NT2/D1 (cell line): Measurements from ENCODE around the gene ZNF511.

Source experiments
- DNase-seq: peaks from one replicate; pipeline ENCODE4 v3.0.0-alpha.2; 2011; ENCODE audit warnings: low read depth, low spot score
- H3K27me3 ChIP-seq: 2 replicates; pipeline ENCODE4 v1.6.0; 2011; ENCODE audit warnings: mild to moderate bottlenecking; ENCODE audit not compliant: insufficient read length, insufficient read depth
- H3K36me3 ChIP-seq: 2 replicates; pipeline ENCODE4 v1.6.1; 2011; ENCODE audit warnings: mild to moderate bottlenecking, low read length, mixed read lengths; ENCODE audit not compliant: insufficient read depth, insufficient read length
- H3K4me1 ChIP-seq: 2 replicates; pipeline ENCODE4 v1.5.1; 2011; ENCODE audit not compliant: insufficient read depth, insufficient read length
- H3K4me3 ChIP-seq: 2 replicates; pipeline ENCODE4 v1.5.1; 2011; ENCODE audit warnings: low read depth; ENCODE audit not compliant: insufficient read length
- H3K9ac ChIP-seq: 2 replicates; pipeline ENCODE4 v1.6.0; 2011; ENCODE audit warnings: low read depth; ENCODE audit not compliant: insufficient read length
- H3K9me3 ChIP-seq: 2 replicates; pipeline ENCODE4 v1.5.1; 2011; ENCODE audit warnings: mild to moderate bottlenecking, low read length; ENCODE audit not compliant: insufficient read depth
- SUZ12 ChIP-seq: IDR thresholded peaks from 2 replicates; pipeline ENCODE4 v1.6.1; 2011; ENCODE audit not compliant: insufficient read length, insufficient read depth; ENCODE audit errors: extremely low read depth
- YY1 ChIP-seq: IDR thresholded peaks from 2 replicates; pipeline ENCODE4 v1.6.1; 2011; ENCODE audit not compliant: insufficient read length, insufficient read depth
- ZNF274 ChIP-seq: IDR thresholded peaks from 2 replicates; pipeline ENCODE4 v1.6.1; 2011; ENCODE audit warnings: mild to moderate bottlenecking, low read depth, low read length

ZNF511 gene

GRCh38 chr10:133289761-133290160 is 19.0 kb upstream of the ZNF511 start:
- Histone ChIP-seq H3K4me3 (no peak overlapping the region), H3K36me3 (peaks cover 79% of the 10 kb centered on the region), H3K9me3 (no peaks in the 10 kb centered on the region), H3K27me3 (no peaks in the 10 kb centered on the region), H3K9ac (no peak overlapping the region), H3K4me1 (no peaks in the 10 kb centered on the region)
- no peak for DNase-seq
- no peak for TF ChIP-seq SUZ12
- TF ChIP-seq YY1: no peak
- TF ChIP-seq ZNF274: no peak

GRCh38 chr10:133292919-133293809 is 15.6 kb upstream of the ZNF511 start:
- no peak overlapping the region for H3K9ac ChIP-seq
- H3K4me1 ChIP-seq: no peaks in the 10 kb centered on the region
- peaks cover 81% of the 10 kb centered on the region for H3K36me3 ChIP-seq
- no peak for TF ChIP-seq SUZ12
- no peak for TF ChIP-seq YY1
- TF ChIP-seq ZNF274: no peak
- H3K27me3 ChIP-seq: no peaks in the 10 kb centered on the region
- H3K9me3 ChIP-seq: no peaks in the 10 kb centered on the region
- no peak for DNase-seq
- no peak overlapping the region for H3K4me3 ChIP-seq

- no peaks in the 10 kb centered on the region for H3K9me3 ChIP-seq
- H3K4me3 ChIP-seq: no peak overlapping the region
- no peaks in the 10 kb centered on the region for H3K4me1 ChIP-seq
- no peak for DNase-seq
- H3K36me3 ChIP-seq: peaks cover 81% of the 10 kb centered on the region
- H3K27me3 ChIP-seq: no peaks in the 10 kb centered on the region
- H3K9ac ChIP-seq: no peak overlapping the region
- TF ChIP-seq ZNF274: no peak
- TF ChIP-seq YY1: no peak
- TF ChIP-seq SUZ12: no peak
These were observed 14.9 kb upstream of the ZNF511 start for GRCh38 chr10:133293810-133294119.

- no peak overlapping the region for H3K4me3 ChIP-seq
- H3K9me3 ChIP-seq: no peaks in the 10 kb centered on the region
- TF ChIP-seq SUZ12 (no peak), YY1 (no peak), ZNF274 (no peak)
- H3K36me3 ChIP-seq: peaks cover 81% of the 10 kb centered on the region
- no peak overlapping the region for H3K9ac ChIP-seq
- no peak for DNase-seq
- no peaks in the 10 kb centered on the region for H3K27me3 ChIP-seq
- no peaks in the 10 kb centered on the region for H3K4me1 ChIP-seq
These were observed 14.5 kb upstream of the ZNF511 start for GRCh38 chr10:133294189-133294588.

- Histone ChIP-seq H3K36me3 (peaks cover 84% of the 10 kb centered on the region), H3K4me1 (no peaks in the 10 kb centered on the region), H3K27me3 (no peaks in the 10 kb centered on the region), H3K4me3 (no peak overlapping the region), H3K9ac (no peak overlapping the region), H3K9me3 (no peaks in the 10 kb centered on the region)
- DNase-seq: no peak
- TF ChIP-seq ZNF274 (no peak), YY1 (no peak), SUZ12 (no peak)
These were observed 13.0 kb upstream of the ZNF511 start for GRCh38 chr10:133295426-133296320.

GRCh38 chr10:133297504-133297903 is 11.2 kb upstream of the ZNF511 start:
- H3K9me3 ChIP-seq: no peaks in the 10 kb centered on the region
- TF ChIP-seq YY1 (no peak), ZNF274 (no peak), SUZ12 (no peak)
- peaks cover 87% of the 10 kb centered on the region for H3K36me3 ChIP-seq
- no peak for DNase-seq
- no peak overlapping the region for H3K9ac ChIP-seq
- H3K4me1 ChIP-seq: no peaks in the 10 kb centered on the region
- no peaks in the 10 kb centered on the region for H3K27me3 ChIP-seq
- H3K4me3 ChIP-seq: no peak overlapping the region

GRCh38 chr10:133298466-133298865 is 10.2 kb upstream of the ZNF511 start:
- Histone ChIP-seq H3K9ac (no peak overlapping the region), H3K4me1 (no peaks in the 10 kb centered on the region), H3K4me3 (no peak overlapping the region), H3K36me3 (peaks cover 84% of the 10 kb centered on the region), H3K27me3 (no peaks in the 10 kb centered on the region), H3K9me3 (no peaks in the 10 kb centered on the region)
- DNase-seq: no peak
- TF ChIP-seq ZNF274 (no peak), SUZ12 (no peak), YY1 (no peak)

GRCh38 chr10:133299224-133299623 is 9.5 kb upstream of the ZNF511 start:
- Histone ChIP-seq H3K4me1 (no peaks in the 10 kb centered on the region), H3K27me3 (no peaks in the 10 kb centered on the region), H3K4me3 (no peak overlapping the region), H3K36me3 (peaks cover 79% of the 10 kb centered on the region), H3K9me3 (no peaks in the 10 kb centered on the region), H3K9ac (no peak overlapping the region)
- no peak for DNase-seq
- TF ChIP-seq SUZ12: no peak
- no peak for TF ChIP-seq YY1
- TF ChIP-seq ZNF274: no peak
